GOT3 (cell line): ENCODE results near the gene FIZ1.

Experiments
- DNase-seq: peaks from one replicate; lab custom pipeline; 2025; ENCODE audit warnings: mixed read lengths; lab: John Stamatoyannopoulos, UW

FIZ1 gene, protein sequence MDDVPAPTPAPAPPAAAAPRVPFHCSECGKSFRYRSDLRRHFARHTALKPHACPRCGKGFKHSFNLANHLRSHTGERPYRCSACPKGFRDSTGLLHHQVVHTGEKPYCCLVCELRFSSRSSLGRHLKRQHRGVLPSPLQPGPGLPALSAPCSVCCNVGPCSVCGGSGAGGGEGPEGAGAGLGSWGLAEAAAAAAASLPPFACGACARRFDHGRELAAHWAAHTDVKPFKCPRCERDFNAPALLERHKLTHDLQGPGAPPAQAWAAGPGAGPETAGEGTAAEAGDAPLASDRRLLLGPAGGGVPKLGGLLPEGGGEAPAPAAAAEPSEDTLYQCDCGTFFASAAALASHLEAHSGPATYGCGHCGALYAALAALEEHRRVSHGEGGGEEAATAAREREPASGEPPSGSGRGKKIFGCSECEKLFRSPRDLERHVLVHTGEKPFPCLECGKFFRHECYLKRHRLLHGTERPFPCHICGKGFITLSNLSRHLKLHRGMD

DNA sequence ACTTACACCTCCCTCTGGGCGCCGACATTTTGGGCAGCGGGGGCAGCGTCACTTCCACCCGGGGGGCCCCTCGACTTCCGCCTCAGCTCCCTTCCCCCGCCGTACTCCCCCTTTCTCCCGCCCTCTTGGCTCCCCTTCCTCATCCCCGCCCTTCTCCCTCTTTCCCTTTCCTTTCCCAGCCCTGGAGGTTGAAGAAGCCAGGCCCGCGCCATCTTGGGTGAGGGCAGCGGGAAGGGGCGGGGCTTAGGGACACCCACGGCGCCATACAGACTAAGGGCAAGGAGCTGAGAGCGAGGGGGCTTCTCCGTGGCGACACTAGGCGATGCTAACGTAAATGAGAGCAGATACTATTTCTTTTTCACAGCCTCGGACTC is at the start of gene FIZ1:
Gene FIZ1, minus strand, starts transcription at position 50 of the 374 bp plus-strand sequence. CDS start 1,652 bp downstream, outside the sequence.
- DNase-seq = peak; percentile 89

DNA sequence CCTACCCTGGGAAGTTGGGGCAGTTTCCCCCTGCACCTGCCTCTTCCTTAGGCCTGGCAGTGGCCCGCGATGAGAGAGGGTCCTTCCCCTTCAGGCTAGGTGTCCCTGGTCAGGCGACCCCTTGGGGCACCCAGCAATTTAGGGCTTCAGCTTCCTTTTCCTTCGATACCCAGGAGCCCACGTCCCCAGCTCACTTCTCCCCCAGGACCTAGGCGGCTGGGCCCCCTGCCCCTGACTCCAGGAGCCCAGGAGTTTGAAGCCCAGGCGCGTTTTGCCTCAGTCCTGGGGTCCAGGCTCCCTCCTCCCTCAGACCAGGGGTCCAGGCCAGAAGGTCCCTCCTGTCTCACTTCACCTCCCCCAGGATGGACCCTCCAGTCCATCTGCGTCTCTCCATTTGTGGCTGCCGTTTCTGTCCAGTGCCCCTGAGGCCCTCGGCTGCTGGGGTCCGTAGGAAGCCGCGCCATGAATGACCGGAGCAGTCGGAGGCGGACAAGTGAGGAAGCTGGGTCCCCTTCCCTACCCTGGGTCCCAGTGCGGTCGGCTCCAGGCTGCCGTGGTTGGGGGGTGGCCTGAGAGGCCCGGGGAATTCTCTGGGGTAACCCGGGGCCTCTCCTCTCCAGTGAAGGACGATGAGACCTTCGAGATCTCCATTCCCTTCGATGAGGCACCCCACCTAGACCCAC is 49.4 kb upstream of the FIZ1 start:
- DNase-seq = no peak

DNA sequence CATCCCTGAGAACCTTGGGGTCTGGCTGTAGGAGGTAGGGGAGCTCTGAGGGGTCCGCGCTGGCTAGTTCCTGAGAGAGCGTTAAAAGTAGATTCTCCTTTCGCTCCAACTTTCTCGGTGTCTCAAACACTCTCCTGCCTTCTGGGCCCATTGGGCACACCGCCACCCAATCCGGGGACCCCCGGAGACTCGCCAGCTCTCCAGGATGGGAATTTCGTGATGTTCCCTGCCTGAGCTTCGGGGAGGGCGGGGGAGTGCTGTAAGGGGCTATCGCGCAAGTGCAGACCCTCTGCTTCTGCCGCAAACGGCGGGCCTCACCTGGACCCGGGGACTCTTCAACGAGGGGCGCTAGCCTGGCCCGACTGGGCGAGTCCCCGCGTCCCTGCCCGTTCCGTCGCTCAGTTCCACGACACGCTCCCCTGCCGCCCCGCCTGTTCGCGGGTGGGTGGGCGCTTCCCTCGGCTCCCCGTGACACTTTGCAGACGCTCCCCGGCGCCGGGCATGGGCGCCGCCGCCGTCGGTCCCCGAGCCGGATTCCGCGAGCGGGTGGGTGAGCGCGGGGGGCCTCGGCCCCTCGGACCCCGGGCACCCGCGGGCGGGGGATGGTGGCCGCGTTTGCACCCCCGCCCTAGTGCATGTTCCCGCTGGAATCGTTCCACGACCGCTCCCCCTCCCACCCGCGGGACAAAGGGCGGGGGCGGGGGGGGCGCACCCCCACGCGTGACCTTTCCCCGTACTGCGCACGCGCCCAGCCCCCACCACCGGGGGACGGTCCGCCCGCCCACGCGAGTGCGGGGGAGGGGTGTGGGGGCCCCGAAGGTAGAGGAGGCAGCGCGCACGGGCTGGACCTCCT is 48.6 kb upstream of the FIZ1 start, which contains the start of gene CCDC106:
Gene CCDC106, plus strand, starts transcription at position 481 of the 853 bp plus-strand sequence. CDS start 835 bp downstream, outside the sequence.
- DNase-seq = no peak

DNA sequence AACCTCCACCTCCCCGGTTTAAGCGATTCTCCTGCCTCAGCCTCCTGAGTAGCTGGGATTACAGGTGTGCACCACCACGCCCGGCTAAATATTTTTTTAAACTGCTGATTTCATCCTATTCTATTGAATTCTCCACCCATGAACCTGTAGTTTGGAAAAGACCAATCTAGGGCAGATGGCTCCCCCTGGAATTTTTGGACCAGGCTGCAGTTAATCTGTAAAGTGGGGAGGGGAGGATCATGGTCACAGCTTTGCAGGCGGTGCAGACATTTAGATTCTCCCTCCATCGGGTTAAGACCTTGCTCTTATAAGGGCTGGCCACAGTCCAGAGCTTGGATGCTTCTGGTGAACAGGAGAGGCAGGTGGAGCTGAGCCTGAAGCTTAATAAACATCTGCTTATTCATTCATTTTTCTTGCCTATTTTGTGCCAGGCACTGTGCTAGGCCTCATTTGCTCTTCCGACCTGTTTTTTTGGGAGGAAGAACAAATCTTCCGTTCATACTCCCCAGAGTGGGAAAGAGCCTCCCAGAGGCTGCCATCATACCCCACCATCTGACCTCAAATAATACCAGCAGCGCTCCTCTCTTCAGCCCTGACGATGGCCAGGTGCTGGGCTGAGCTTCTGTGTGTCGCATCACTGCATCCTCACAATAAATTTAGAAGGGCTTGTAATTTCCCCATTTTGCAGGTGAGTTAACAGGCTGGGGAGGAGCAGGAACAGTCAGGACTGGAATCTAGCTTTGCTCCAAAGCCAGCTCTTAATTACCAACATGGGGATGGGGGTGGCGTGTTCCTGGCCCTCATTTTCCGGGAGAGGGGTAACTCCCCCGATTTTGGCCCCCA is 47.8 kb upstream of the FIZ1 start:
- no peak for DNase-seq

DNA sequence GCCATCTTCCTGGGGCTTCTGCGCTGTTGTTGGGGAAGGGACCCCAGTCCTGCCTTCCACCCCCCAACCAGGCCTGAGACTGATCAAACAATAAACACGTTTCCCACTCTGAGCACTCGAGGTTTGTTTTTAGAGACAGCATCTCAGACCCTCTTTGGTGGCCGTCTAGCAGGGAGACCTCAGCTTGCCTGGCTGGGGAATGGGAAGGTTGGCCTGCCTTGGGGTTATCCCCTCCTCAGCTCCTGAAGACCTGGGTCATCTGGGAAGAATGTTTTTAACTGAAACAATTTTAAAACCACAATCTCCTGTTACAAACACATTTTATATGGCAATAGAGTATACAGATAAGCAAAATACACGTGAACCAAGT is 46.2 kb upstream of the FIZ1 start:
- no peak for DNase-seq

DNA sequence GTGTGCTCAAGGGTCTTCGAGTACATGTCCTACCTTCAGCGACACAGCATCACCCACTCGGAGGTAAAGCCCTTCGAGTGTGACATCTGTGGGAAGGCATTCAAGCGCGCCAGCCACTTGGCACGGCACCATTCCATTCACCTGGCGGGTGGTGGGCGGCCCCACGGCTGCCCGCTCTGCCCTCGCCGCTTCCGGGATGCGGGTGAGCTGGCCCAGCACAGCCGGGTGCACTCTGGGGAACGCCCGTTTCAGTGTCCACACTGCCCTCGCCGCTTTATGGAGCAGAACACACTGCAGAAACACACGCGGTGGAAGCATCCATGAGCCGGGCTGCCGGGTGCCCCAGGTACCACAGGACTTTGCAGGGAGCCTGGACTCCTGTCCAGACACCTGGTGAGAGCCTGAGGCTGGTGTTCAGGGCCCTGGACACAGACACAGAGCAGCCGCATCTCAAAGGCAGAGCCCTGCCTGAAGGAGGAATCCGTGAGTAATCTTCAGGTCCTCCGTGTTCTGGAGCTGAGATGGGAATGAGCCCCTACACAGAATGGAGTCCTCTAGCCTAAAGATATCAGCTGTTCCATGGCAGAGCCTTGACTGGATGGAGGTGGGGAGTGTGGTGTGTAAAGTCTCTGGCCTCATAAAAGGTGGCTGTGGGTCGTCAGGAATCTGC is 45.7 kb upstream of the FIZ1 start:
- no peak for DNase-seq

DNA sequence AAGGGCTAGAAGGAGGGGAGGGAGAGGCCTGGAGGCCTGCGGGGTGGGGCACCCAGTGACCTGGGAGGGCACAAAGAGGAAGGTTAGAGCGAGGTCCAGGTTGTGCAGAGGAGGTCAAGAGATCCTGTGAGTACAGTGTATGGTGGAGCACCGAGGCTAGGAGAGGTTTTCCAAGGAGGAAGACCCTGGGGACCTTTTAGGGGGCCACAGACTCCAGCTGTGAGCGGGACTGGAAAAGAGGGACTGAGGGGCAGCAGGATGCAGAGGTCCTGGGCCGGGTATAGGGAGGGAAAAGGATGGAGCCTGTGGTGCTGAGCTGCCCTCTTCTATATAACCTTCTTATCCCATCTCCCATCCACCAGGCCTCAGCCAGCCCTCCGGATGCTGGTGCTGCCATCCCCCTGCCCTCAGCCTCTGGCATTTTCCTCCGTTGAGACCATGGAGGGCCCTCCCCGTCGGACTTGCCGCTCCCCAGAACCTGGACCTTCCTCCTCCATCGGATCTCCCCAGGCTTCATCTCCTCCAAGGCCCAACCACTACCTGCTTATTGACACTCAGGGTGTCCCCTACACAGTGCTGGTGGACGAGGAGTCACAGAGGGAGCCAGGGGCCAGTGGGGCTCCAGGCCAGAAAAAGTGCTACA is 45.0 kb upstream of the FIZ1 start:
- no peak for DNase-seq

DNA sequence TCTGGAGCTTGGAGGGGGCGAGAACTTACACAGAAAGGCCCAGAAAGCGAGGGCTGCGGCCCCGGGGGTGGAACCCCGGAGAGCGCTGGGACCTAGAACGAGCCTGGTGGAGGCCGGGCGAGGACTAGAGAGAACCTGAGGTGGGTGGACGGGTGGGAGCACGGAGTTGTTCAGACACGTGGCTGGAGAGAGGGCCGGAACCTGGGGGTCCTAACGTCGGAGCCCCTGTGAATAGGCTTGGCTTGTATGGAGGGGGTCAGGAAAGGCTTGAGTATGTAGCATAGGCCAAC is 44.5 kb upstream of the FIZ1 start:
- DNase-seq = no peak

DNA sequence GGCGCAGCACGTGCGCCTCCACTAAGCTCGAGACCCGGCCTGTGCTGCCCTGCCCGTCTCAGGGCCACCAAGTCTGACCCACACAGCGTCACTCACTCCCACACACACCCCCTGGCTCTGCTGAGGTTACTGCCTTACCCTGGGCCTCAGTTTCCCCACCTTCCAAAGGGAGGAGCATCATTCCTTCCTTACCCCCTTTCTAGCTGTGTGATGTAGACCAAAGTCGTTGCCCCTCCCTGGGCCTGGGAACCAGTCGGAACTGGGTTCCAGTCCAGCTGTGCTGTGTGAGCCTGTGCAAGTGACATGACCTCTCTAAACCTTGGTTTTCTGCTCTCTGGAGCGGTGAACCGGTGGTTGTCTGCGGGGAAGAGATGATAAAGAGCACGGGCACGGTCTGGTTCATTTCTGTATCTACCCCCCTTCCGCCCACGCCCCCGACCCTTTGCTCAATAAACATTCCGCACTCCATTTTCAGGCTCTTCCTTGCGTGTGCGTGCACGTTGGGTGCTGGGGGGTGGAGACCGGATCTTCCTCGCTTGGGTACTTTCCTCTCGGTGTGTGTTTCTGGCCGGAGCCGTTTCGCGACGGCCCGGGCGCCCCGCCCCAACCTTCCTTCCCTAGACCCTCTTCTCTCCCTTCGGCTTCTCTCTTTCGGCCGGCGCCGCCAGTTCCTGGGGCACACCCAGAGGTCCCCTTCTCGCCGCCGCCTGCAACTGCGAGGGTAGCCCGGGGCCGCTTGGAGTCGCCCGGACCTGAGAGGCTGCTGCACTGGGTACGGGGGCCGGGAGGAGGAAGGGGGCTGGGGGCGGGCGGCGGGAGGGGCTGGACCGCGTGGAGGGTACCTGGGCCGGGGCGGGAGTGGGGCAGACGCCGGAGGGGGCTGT is 43.9 kb upstream of the FIZ1 start, which contains the start of gene ZNF581:
Gene ZNF581, plus strand, starts transcription at position 647 of the 884 bp plus-strand sequence. CDS start 923 bp downstream, outside the sequence.
- DNase-seq = peak; percentile 47

DNA sequence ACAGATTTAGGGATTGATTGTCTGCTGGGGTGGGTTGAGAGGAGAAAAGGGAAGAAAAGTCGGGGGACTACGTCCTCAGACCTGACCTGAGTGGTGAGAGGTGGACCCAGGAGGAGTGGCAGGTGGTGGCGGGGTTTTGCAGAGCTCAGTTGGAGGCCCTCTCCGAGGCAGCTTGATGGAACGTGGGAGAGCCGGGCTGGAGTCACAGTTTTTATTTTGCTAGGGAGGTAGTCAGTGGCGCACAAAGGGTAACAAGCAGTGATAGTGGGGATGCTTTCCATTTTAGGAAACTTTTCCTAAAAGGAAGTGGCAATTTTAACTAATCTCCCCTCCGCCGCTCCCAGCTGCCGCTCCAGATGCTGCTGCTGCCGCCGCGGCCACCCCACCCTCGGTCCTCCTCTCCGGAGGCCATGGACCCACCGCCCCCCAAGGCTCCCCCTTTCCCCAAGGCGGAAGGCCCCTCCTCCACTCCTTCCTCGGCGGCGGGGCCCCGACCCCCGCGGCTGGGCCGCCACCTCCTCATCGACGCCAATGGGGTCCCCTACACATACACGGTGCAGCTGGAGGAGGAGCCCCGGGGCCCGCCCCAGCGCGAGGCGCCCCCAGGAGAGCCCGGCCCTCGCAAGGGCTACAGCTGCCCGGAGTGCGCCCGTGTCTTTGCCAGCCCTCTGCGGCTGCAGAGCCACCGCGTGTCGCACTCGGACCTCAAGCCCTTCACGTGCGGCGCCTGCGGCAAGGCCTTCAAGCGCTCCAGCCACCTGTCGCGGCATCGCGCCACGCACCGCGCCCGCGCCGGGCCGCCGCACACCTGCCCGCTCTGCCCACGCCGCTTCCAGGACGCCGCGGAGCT is 43.1 kb upstream of the FIZ1 start:
- DNase-seq = no peak

DNA sequence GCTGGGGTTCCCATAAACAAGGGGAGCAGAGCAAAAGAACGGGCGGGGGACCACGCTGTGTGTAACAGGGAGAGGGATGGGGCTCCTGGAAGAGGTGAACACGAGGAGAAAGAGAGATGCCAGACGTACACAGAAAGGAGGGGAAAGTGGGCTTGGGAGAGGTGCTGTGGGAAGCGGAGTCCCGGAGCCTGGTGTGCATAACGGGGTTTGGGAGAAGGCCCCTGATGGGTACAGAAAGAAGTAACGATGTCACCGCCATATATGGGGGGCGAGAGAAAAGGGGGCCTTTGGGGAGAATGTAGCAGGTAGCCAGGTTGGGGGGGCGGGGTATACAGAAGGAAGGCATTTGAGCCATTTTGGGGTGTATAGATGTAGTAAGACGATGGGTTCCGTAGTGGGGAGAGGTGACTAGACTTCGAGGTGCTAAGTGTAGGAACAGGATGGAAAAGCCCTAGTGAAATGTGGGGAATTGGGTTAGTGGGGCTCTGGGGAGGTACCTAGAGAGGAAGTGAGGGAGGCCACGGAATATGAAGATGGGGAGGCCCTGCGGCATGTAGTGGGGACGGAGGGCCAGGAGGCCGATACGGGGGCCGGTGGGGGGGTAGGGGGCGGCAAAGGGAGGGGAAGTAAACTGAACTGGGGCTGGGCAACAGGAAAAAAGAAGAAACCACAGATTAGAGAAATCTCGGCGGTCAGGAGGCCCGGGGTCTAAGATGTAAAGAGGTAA is 42.3 kb upstream of the FIZ1 start:
- DNase-seq = no peak

DNA sequence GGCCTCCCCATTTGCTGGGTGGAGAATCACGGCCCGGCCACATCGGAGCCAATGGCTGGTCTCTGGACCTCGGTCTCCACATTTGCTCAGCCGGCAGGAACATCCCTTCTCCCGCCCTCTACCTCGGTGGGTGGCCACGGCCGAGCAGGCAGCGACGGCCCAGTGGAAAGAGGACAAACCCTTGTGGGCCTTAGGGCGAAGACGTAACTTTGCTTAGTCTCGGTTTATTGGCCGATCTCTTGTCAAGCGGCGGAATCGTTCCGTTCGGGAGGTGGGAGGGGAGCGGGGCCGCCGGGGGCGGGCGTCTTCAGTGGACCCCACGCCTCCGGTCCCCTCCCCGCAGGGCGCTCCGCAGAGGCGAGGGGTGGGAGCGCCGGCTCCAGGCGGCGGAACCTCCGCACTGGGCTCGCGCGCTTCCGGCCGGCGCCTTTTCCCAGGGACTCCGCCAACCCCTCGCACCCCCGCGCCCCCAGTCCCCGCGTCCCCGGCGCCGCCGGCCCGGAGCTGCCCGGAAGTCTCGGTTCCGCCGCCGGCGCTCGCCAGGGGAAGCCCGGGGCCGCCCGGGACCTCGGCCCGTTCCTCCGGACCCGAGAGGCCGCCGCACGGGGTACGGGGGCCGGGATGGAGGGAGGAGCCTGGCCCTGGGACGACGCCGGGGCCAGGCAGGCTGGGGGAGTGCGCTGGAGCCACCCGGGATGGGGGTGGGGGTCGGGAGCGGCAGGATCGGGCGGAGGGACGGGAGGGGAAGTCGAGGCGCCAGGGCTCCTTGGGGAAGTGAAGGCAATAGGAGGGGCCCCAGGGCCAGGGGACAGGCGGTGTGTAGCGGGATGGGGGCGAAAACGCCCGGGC is 41.5 kb upstream of the FIZ1 start, which contains the start of gene ZNF580:
Gene ZNF580, plus strand, starts transcription at position 426 of the 849 bp plus-strand sequence. CDS start 1,507 bp downstream, outside the sequence.
- DNase-seq = no peak

DNA sequence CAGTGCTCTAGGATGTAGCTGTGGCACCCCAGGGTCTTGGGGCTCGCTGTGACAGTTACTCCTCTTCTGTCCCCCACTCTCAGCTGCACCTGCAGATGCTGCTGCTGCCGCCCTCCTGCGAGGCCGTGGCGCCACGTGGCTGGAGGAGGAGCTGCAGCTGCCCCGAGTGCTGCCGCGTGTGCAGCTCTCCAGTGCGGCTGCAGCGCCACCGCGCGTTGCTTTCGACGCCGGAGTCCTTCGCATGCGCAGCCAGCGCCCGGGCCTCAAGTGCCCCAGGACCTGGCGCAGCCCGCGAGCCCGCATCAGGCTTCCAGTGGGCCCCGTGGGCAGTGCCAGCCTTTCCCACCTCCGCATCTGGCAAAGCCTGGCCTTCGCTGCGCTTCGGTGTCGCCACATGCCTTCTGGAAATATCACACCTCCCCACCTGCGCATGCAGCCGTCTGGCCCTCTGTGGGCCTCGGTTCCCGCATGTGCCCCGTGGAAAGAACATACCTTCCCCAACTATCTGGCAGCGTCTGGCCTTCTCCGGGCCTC is 40.8 kb upstream of the FIZ1 start:
- DNase-seq = no peak

DNA sequence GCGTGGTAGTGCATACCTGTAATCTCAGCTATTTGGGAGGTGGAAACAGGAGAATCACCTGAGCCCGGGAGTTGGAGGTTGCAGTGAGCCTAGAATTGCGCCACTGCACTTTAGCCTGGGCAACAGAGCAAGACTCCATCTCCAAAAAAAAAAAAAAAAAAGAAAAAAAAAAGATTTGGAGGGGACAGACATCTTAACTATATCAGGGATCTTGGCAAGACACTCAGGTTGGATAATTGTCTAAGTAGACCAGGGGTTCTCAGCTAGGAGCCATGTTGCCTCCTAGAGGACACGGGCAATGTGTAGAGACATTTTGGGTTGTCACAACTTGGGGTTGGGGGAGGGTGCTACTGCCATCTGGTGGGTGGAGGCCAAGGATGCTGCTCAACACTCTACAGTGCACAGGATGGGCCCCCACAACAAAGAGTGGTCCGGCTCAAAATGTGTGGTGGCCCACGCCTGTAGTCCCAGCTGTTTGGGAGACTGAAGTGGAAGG is 39.6 kb upstream of the FIZ1 start:
- no peak for DNase-seq

DNA sequence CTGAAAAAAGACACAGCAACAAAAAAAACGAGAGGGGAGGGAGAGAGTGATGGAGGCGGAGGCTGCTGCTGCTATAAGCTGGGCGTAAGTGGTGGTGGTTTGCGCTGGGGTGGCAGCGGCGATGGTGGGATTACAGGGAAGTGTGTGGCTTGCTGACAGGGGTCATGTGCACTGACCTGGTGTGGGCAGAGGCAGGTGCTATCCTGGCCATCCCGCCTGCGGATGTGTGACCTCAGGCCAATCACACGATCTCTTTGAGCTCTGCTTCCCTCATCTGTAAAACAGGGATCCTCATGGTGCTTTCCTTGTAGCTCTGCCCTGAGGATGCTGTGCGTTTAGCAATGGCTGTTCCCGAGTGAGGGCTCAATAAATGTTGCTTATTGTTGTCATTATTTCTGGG is 38.2 kb upstream of the FIZ1 start:
- DNase-seq = no peak

DNA sequence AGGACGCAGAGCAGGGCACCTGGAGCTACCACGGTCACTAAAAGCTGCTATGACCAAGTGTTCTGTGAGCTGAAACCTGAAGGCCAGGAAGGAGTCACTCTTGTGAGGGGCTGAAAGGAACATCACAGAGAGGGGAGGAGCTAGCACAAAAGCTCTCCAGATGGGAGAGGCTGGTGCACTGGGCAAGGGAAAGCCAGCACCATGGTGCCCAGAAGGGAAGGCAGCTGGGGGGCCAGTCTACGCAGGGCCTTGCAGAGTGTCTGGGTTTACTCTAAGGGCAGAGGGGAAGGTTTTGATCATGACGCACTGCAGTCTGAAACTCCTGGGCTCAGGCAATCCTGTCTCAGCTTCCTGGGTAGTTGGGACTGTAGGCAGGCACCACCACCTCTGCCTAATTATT is 37.4 kb upstream of the FIZ1 start:
- no peak for DNase-seq
